ENCODE data around the gene MUC6.
"Not testable (repeated sequence)": the region's sequence is repeated elsewhere in the genome, so short reads cannot be mapped to it uniquely, and the experiment has no call there.

The MUC6 gene

DNA sequence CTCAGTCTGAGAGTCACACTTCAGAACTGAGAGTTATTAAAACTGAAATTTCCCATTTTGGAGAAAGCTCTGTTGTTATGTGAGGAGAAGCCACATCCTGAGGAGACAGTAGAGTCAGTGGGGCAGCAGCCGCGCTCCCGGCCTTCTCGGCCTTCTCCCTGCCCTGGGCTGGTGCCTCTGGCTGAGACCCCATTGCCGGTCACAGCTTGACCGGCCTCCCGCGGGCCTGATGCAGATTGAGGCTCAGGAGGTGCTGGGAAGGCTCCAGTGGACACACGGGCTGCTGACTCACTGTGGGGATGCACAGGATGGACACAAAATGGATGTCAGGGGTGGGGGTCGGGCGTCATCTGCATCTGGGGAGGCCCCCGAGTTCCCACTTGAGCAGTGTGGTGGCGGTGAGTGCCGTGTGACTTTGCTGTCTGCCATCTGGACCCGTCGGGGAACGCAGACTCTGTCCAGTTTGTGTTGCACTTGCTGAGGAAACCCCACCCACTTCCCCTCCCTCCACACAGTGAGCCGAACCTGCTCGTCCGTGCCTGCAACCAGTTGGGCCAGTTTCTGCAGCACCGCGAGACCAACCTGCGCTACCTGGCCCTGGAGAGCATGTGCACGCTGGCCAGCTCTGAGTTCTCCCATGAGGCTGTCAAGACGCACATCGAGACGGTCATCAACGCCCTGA lies 50.1 kb downstream of the MUC6 start:
- no peak for DNase-seq (ENCODE audit: low read depth in 2 of 2)

DNA sequence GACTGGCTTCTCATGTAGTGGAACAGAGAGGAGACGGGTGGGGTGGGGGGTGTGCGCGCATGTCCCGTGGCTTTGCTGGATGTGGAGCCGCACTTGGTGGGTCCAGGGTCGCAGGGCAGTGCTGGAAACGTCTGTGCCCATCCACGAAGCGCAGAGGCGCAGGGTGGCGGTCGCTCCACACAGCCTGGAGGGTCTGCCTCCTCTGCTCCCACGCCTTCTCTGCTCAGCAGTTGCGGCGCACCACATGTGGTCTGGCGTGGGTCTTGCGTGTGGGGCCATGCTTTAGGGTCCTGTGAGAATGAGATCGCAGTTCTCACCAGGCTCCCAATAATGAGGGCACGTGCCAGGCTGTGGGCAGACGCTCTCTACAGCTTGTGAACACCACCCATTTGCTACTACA lies 50.7 kb downstream of the MUC6 start:
- no peak for DNase-seq (ENCODE audit: low read depth in 2 of 2)

DNA sequence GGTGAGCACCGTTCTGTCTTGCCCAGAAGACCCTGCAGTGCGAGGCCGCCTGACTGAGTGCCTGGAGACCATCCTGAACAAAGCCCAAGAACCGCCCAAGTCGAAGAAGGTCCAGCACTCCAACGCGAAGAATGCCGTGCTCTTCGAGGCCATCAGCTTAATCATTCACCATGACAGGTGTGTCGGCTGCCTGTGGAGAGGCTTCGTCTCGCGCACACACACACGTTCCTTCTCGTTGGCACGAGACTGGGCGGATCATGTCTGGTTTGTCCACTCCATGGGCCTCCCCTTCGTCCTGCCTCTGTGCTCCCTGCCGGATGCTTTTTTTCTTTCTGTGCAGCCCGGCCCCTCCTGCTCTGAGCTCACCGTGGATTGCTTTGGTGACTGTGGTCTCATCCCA lies 51.1 kb downstream of the MUC6 start:
- no peak for DNase-seq (ENCODE audit: low read depth in 2 of 2)

DNA sequence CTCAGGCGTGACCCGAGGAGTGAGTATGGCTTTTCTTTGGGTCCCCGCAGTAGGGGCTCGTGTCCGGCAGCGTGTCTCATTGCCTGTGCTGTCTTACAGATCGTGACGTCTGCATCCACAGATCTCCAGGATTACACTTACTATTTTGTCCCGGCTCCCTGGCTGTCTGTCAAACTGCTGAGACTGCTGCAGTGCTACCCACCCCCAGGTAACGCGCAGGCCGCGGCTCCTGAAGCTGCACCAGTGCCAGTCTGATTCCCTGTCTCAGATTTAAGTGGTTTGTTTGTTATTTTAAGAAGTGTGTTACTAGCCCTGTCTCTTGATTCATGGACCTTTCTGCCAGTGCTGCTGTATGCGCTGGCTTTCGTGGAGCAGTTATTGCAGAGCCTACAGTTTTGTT lies 52.0 kb downstream of the MUC6 start:
- DNase-seq (ENCODE audit: low read depth in 2 of 2): no peak

DNA sequence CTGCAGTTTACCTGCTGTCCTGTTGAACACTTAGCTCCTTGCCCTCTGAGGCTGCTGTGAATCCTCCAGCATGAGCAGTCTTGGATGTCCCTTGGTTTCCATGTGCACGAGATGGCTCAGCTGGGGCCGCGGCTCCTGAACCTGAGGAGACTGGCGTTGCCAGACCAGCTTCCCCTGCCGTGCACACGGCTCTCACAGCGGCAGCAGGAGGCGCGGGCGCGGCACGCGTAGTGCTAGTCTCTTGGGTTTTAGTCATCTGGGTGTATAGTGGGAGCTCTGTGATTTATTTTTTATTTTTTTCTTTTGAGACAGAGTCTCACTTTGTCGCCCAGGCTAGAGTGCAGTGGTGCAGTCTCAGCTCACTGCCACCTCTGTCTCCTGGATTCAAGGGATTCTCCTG lies 54.8 kb downstream of the MUC6 start:
- no peak for DNase-seq (ENCODE audit: low read depth in 2 of 2)

DNA sequence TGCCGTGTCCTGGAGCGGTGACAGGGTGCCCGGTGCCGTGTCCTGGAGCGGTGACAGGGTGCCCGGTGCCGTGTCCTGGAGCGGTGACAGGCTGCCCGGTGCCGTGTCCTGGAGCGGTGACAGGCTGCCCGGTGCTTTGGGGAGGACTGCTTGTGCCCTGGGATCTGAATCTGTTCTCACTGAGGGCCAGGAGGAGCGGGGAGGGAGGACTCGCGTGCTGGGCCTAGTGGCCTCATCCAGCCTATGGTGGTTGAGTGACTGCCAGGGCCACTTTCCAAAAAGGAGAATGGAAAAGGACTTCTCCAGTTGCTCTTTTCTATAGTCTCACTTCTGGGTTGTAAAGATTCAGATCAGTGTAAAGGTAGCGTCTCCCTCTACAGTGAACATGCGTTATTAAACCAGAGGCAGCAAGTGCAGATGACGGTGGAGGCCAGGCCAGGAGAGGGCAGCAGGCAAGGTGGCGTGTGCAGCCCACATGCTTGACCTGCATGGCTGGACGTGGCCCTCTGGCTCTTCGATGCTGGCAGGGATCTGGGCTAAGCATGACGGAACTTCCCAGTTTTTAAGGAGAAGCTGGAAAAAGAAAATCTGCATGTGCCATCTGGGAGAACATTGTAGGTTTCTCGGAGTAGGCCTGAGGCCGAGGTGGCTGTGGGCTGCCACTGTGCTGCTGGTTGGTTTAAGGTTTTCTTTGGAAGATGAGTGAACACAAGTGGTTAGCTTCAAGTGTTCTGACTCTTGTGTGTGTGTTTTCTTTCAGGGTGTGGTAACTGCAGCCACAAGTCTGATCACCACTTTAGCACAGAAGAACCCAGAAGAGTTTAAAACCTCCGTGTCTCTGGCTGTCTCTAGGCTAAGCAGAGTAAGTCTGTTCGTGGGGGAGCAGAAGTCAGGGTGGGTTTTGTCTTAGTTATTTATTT lies 55.8 kb downstream of the MUC6 start:
- no peak for DNase-seq (ENCODE audit: low read depth in 2 of 2)

DNA sequence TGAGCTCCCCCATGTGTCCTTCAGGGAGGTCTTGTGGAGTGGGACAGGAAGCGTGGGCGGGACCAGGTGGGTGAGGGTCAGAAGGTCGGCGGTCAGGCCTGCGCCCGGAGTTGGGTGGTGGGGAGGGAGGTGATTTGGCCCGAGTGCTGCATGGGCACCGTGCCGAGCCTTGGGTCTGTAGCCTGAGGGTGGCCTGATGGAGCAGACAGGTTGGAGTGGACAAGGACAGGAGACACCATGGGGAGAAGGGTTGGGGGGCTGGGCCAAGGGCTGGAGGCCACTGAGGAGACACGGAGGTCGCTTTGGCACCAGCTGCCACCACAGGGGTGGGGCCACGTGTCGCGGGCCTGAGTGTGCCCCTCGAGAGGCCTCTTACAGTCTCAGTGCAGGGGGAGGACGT lies 57.7 kb downstream of the MUC6 start:
- no peak for DNase-seq (ENCODE audit: low read depth in 2 of 2)

DNA sequence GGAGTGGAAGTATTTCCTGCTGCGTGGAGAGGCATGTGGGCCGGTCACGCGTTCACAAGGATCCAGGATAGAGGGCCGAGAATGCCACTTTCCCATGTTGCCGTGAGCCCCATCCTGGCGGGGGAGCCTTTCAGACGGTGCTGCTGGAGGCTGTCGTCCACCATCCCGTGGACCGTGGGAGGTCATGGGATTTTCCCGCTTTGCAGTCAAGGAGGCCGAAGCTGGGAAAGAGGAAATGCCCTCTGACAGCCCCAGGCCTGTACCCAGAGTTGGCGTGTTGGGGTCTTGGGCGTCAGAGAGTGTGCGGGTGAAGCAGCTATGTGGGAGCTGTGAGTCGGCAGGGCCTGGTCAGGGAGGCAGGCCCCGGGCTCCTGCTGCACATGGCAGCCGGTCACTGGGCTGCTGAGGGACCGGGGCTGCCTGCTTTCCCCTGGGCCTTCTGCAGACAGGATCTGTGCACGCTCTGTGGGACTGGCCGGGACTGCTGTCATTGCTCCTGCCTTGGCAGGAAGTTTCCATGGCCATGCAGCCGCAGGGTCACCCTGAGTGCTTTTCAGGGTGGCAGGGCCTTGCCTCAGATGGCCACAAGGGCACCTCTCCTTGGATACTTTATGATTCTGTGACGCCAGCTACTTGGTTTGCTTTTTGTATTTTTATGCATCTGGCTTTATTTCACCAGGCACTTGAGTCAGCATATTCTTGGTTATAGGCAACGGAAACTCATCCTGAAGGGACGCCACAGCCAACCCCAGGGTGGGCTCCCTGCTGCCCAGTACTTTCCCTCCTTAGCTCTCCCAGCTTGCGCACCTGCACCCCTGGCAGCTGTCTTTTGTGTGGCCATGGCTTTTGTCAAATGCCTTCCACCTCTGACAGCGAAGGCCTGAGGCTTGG lies 58.4 kb downstream of the MUC6 start:
- no peak for DNase-seq (ENCODE audit: low read depth in 2 of 2)

DNA sequence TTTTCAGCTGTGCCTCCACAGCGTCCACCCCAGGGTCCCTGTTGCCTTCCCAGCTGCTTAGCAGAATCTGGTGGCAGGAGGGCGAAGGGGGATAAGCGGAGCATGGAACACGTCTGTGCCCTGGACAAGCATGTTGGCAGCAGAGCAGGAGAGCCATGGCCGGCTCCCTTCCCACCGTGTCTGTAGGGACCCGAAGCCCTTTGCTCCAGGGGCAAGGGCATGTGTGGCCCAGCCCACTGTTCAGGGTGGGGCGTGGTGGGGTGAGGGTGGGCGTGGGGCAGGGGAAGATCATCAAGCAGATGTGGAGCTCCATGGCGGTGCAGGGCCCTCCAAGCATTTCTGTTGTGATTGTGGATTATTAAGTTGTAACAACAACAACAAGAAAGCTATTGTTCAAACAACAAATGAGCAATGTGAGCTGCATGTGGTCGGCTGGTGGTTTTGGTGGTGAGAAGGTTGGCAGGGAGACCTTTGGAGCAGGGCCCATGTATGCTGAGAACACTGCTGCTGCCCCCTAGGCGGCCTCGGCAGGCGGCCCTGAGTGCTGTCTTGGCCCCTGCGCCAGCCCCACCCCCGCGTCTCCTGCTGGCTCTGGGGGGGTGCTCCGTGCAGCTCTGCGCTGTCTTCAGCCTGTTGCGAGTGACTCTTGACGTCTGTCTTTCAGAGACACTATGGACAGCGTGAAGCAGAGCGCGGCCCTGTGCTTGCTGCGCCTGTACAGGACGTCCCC lies 59.9 kb downstream of the MUC6 start:
- DNase-seq (ENCODE audit: low read depth in 2 of 2): no peak

DNA sequence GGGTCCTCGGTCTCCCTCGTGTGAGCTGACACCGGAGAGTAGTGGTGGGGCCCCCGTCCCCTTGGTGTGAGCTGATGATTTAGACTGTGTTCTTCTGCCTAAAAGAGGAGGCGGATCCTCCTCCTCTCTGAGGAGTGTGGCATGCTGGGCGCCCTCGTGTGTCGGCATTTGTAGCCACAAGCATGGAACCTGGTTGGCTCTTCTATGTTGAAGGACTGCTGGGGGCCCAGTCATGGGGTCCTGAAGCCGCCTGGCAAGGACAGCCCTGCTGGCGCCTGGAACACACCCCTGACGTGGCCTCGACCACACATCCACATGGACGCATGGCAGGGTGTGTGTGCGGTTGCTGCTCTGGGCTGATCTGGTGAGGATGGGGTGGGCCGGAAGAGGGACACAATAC lies 60.7 kb downstream of the MUC6 start:
- peak in 1 of 2 donors; percentile 5 for DNase-seq (ENCODE audit: low read depth in 2 of 2)

DNA sequence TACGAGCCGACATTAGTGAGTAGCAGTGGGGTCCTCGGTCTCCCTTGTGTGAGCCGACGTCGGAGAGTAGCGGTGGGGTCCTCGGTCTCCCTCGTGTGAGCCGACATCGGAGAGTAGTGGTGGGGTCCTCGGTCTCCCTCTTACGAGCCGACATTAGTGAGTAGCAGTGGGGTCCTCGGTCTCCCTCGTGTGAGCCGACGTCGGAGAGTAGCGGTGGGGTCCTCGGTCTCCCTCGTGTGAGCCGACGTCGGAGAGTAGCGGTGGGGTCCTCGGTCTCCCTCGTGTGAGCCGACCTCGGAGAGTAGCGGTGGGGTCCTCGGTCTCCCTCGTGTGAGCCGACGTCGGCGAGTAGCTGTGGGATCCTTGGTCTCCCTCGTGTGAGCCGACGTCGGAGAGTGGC lies 61.1 kb downstream of the MUC6 start:
- not testable (repeated sequence) for DNase-seq (ENCODE audit: low read depth in 2 of 2)

DNA sequence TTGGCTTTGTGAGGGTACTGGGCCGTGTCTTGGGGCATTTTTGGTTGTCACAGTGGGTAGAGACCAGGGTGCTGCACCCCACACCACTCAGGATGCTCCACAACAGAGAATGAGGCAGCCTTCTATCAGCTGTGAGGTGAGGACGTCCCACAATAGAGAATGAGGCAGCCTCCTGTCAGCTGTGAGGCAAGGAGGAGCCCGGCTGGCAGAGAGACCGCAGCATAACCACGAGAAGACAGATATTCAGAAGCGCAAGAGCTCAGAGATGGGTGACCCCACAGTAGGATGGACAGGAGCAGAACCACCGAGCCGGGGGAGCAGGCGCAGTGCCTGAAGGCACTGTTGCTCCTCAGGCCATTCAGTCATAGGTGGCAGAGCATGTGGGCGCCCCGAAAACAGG lies 63.3 kb downstream of the MUC6 start:
- DNase-seq (ENCODE audit: low read depth in 2 of 2): no peak

DNA sequence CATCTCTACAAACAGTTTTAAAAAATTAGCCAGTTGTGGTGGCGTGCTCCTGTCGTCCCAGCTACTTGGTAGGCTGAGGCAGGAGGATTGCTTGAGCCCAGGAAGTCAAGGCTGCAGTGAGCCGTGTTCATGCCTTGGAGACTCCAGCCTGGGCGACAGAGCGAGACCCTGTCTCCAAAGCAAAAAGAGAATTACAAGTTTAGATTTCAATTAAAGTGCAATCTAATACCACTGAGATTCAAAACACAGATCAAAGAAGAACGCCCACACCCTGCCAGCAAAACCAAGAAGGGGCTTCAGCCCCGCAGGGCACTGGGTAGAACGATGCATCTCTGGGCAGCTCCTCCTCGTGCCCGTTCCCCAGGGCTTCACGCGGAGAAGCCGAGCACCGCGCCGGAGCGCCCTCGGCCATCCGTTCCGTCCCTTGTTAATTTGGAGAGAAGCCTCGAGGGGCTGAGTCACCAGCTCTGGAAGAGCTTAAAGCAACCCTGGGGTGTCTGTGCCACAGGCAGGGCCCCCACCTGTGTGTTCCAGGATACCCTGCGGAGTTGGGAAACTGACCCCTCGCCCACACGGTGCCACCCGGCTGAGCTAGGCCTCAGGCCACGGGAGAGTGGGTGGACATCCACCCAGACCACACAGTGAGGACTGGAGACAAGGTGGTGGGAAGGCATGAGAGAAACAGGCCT lies 63.9 kb downstream of the MUC6 start:
- DNase-seq (ENCODE audit: low read depth in 2 of 2): no peak

DNA sequence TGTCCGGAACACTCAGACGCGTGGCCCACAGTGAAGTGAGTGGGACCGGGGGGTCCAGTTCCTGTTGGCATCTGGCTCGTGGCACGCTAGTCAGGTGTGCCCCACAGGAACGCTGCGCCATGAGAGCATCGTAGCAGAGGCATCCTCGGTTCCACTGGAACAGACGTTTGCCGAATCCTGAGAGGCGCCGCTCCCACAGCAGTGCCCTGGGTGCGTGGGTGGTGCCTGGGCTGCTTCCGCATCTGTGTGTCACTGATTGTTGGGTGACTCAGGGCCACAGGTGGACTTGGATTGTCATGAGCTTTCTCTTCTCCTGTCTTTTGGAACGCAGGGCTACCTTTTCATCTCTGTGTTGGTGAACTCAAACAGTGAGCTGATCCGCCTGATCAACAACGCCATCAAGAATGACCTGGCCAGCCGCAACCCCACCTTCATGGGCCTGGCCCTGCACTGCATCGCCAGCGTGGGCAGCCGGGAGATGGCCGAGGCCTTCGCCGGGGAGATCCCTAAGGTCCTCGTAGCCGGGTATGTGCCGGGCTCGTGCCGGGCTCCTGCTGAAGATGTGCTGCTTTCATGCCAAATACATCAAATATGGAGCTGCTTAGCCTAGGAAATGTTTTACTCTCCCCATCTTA lies 64.7 kb downstream of the MUC6 start:
- DNase-seq (ENCODE audit: low read depth in 2 of 2): no peak

DNA sequence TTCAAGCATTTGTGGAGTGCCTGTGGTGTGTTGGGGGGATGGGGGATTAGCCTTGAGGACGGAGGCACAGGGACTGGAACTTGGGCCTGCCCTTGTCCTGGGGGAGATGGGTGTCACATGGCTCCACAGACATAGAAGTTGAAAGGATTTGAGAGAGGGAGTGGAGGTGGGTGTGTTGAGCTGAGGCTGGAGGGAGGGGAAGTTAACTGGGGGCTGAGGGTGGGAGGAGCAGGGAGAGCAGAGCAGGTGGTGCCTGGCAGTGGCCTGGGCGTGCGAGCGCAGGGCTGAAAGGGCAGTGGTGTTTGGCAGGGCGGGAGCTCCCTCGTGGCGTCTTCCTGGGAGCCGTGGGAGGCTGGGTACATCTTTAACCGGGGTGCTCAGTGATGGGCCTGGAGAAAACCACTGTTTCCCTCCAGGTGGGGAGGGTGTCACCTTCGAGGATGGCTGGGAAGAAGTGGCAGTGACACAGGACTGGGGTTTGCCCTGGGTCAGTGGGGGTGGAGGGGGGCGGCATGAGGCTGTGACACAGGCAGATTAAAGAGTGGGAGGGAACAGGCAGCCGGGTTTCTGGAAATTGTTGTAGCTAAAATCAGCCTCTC lies 65.3 kb downstream of the MUC6 start:
- DNase-seq (ENCODE audit: low read depth in 2 of 2): no peak

DNA sequence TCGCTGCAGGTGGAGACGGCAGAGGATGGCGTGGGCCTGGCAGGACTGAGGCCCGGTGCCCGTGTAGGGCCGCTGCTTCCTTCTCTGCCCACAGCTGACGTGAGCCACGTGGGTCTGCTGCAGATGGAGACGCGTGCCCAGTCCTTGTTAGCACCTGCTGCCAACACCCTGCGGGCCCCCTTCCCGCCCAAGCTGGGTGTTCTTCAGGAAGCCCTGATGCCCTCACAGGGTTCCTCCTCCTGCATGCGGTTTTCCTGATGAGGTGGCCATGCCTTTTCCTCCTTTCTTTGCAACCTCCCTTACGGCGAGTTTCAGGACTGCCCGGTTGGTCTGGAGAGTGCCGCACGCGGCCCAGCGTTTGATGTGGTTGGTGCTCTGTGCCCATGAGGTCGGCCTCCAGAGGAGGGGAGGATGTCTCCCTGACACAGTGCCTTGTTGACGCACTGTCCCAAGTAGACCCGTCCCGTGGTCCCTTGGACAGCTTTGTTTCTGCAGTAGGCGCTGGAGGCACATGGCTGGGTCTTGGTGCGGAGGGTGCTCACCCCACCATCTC lies 66.1 kb downstream of the MUC6 start:
- DNase-seq (ENCODE audit: low read depth in 2 of 2): no peak

DNA sequence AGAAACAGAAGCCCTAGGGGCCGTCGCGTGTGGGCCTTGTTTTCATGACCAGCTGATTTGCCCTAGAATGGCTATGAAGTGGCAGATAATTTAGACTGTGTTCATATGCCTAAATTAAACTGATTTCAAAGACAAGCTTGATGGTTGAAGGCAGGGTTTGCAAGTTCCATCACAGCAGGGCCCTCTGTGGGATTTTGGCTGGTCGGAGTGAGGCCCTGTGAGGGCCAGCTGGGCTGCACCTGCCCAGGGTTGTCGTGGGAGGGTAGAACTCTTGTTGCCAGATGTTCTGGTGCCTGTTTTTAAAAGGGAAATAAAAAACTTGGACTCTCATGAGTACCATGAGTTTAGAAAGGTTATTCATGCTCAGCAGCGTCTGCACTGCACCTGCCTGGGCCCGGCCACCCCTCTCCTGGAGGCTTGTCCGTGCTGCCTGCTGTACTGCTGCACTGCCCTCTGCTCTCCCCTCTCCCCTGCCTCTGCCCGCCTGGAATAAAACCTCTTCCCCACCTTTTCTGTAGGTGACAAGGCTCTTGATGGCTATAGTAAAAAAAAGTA lies 66.8 kb downstream of the MUC6 start:
- no peak for DNase-seq (ENCODE audit: low read depth in 2 of 2)

DNA sequence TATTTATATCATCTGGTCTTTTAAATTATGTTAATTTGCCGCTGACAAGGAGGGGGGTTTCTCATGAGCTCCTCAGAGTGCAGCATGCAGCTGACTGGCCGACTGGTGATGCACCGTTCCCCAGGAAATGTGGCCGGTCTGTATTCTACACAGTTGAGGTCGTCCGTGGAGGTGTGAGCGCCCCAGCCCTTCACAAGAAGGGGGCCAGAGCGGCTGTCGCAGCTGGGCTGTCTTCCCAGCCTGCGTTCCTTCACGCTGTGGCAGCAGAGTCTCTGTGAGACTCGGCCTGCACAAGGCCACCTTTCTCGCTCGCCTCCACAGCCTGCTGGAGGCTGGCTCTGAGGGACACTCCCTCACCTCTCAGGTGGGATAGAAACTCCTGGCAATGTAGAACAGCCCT lies 67.7 kb downstream of the MUC6 start:
- DNase-seq (ENCODE audit: low read depth in 2 of 2): no peak

DNA sequence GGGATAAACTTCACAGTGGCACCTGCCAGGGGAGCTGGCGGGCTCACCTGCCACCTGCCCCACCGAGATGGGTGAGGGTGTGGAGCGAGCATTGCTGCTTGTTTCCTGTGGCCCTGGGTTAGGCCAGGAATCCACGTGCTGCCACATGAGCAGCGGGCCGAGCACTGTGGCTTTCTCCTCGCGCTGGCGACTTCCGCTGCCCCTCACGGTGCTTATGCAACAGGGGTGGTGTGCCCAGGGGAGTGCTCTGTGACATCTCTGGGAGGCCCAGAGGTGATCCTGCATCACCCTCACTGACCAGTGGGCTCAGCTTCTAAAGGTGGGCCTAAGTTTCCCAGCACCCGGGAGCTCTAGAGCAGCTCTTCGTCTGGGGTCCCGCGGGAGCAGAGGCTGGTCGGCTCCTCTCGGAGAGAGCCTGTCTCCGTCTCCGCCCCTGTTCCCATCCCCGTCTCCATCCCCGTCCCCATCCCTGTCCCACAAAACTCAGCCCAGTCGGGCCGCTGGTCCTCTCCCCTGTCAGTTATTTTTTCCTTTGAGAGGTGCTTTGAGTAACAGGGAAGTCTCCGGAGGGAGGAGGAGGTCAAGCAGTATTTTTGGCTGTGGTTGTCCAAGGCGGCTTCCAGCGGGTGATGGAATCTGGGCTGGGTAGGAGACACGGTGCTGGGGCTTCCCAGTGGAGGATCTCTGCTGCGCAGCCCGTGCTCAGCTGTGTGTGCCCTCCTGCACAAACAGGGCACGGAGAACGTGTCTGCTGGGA lies 68.3 kb downstream of the MUC6 start:
- DNase-seq (ENCODE audit: low read depth in 2 of 2): no peak
